Cortex of kidney (tissue), 1 donor: ENCODE results near the gene FBH1.
"Not testable (repeated sequence)": the region's sequence is repeated elsewhere in the genome, so short reads cannot be mapped to it uniquely, and the experiment has no call there.

Experiments used
- DNase-seq: peaks from one replicate; lab custom pipeline; 2025; lab: John Stamatoyannopoulos, UW

Gene FBH1

DNA sequence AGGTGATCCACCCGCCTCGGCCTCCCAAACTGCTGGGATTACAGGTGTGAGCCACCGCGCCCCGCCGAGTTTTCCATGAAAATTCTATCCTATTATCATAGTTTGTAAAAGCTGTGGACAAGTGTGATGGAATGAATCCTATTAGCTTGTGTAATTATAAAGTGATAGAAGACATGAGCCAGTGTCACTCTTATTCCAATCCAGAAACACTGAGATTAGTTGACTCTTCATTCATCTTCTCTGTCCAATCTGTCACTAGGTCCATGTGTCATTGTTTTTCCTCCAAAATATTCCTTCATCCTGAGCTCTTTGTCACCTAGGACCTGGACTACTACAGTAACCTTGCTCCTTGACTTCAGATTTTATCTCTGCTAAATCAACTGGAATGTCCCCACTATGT lies 13.5 kb downstream of the FBH1 start:
- DNase-seq, result no peak

DNA sequence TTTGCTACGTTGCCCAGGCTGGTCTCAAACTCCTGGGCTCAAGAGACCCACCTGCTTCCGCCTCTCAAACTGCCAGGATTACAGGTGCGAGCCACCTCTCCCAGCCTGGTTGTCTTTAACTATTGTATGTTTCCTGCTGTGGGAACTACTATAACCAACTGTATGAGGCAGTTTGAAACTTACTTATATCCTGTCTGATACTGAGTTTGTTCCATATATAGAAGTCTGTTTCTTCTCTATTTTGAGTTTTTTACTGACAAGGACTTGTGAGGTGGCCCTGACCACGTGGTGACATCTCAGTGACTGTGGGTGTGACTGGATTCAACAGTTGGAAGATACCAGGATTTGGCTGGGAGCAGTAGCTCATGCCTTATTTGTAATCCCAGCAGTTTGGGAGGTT lies 14.2 kb downstream of the FBH1 start:
- no peak for DNase-seq

DNA sequence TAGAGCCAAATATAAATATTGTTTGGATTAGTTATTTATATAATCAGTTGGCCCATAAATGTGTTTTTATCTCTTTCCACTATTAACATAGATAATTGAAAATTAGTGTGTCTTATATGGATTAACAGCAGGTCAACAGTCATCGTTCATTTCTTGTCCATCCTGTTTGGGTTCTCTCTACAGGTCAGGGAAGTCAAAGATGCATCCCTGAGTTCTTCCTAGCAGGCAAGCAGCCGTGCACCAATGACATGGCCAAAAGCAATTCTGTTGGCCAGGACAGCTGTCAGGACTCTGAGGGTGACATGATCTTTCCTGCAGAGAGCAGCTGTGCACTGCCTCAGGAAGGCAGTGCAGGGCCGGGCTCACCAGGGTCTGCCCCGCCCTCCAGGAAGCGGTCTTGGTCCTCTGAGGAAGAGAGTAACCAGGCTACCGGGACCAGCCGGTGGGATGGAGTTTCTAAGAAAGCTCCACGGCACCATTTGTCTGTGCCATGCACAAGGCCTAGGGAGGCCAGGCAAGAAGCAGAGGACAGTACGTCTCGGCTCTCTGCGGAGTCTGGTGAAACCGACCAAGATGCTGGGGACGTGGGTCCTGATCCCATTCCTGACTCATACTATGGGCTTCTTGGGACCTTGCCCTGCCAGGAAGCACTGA lies 15.9 kb downstream of the FBH1 start:
- no peak for DNase-seq

DNA sequence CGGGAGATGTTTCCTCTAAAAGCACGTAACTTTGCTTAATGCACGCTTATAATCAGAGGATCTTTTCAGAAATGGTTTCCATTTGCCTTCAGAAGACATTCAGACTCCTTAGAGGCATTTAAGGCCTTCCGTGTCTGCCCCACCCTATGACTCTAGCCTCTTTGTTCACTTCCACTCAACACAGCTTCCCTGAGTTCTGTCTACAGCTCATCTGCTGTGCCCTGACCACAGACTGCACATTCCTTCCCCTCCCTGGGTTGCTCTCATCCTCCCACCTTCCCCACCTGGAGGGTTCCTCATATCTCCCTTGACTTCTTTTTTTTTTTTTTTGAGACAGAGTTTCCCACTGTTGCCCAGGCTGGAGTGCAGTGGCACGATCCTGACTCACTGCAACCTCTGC lies 16.6 kb downstream of the FBH1 start:
- DNase-seq, result no peak

DNA sequence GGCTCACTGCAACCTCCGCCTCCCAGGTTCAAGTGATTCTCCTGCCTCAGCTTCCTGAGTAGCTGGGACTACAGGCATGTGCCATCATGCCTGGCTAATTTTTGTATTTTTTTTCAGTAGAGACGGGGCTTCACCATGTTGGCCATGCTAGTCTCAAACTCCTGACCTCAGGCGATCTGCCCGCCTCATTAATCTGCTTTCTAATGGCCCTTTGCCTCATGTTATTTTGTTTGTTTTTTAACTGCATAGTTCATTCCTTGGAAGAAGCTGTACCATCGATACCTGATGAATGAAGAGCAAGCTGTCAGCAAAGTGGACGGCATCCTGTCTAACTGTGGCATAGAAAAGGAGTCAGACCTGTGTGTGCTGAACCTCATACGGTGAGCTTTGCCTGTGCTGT lies 18.6 kb downstream of the FBH1 start:
- DNase-seq, result not testable (repeated sequence)

DNA sequence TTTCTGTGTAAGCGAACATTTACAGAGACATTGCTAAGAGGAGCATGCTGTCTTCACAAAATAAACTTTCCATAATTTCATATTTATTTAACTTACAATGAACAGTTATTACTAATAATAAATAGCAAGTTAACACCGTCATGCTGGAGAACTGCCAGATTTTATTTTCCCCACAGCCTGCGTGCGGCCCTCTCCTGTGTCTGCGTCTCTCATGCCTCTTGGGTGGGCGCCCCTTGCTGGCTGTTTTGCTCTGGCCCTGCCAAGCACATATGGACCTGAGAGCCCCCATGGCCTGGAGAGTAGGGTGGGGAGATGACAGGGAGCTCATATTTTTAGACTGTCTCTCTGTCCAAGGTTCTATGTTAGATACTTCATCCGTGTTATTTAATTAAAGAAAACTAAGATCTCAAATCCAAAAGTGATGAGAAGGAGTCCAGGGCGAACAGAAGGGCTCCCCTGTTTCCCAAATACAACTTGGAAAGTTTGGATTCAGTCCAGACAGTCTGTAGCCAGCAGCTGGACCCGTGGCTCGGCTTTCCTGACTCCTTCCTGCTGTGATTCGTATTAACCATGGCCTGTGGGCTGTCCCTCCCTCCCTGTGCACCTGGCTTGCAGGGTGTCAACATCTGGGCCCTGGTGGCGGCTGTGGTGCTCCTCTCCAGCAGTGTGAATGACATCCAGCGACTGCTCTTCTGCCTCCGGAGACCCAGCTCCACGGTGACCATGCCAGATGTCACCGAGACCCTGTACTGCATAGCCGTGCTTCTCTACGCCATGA lies 20.5 kb downstream of the FBH1 start:
- no peak for DNase-seq

DNA sequence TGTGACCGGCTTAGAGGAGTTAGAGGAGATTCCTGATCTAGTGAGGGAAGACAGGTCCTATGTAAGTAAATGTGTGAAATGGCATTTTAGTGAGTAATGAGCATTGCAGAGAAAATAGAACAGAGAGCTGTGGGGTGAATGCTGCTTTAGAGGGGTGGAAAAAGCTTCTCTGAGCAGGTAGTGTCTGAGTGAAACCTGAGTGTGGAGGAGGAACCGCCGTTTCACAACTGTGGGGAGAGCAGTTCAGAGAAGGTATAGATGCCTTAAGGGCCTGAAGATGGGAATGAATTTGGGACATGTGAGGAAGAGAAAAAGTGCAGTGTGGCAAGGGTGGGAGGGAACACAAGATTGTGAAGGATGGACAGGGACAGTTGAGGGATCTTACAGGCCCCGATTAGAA lies 21.6 kb downstream of the FBH1 start:
- DNase-seq, result no peak

DNA sequence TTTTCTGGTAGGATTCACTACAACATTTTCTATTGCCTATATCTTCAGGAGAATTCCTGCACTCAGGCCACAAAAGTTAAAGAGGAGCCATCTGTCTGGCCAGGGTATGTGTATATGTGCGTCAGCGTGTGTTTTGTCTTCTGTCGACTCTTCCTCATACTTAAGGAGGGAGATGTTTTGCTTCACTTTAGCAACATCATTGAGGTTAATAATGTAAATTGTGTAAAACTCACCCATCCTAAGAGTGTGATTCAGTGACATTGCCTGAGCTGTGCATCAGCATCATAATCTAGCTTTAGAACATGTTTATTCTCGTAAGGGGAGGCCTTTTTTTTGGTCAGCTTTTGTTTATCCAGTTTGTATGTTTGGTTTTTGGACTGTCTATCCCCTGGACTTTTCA lies 23.7 kb downstream of the FBH1 start:
- no peak for DNase-seq

DNA sequence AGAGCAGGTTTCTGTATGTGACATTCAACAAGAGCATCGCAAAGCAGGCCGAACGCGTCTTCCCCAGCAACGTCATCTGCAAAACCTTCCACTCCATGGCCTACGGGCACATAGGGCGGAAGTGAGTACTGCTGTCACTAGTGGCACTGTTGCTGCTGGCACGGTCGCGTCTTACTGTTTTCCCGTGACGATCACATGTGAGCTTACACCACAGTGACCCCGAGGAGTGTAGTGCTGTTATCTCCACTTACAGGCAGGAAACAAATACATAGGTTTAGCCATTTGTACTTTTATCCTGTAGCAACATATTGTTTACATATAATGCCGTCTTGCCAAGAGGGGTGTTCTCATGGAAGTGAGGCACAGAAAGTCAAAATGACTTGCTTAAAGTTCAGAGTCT lies 25.4 kb downstream of the FBH1 start:
- DNase-seq, result no peak

DNA sequence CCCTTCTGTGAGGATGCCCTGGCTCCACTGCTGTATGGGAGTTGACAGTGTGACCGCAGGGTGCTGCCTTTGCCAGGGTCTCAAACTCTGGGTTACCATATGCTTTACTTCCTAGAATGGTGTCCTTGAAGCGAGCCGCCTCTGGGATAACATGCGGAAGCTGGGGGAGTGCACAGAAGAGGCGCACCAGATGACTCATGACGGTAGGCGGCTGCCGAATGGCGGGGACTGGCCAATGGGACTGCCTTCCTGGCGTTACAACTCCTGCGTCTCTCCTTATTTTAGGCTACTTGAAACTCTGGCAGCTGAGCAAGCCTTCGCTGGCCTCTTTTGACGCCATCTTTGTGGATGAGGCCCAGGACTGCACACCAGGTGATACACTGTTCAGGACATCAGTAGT lies 27.3 kb downstream of the FBH1 start:
- DNase-seq, result no peak

DNA sequence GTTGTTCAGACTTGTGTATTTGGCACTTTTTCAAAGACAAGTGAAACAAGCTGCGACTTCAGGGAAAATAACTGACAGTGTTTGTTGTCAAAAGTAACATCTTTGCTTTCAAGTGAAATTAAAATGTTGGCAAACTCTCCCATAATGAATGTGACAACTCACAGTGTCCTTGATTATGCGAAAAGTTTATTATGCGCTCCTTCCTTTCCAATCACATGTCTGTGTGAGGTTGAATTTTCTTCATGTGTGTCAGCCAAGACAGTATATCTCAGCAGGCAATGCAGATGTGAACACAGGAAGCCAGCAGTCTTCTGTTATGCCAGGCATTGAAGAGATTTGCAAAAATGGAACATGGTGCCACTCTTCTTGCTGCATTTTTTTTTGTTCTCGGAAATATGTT lies 28.7 kb downstream of the FBH1 start:
- DNase-seq, result no peak

DNA sequence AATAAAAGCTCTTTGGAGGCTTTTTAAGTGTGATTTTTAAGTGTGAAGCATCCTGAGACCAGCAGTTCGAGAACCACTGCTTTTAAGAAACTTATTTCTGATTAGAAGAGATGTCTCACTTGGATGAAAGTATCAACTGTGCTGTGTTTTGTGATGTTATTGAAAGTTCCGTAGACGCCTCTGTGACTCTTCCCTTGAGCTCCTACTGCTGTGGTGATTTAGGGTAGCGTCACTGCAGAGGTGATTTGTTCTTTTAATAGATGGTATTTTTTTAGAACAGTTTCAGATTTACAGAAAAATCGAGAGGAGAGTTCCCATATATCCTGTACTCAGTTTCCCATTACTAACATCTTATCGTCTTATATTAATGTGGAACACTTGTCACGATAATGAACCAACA lies 29.5 kb downstream of the FBH1 start:
- no peak for DNase-seq

DNA sequence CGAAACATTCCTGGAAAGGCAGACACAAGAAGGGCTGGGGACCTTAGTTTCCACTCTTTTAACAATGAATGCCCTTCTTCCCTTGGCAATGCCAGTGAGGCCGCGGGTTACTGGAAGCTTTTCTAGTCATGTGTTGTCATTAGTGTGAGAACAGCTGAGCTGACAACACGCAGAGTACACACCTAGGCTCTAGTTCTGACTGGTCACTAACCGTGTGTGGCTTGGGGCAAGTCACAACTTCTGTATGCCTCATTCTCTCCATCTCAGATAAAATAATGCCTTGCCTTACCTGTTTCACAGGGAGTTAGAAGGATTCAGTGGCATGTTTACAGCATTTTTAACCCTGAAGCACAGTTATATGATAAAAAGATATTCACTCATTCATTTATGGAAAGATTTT lies 31.7 kb downstream of the FBH1 start:
- DNase-seq, result no peak

DNA sequence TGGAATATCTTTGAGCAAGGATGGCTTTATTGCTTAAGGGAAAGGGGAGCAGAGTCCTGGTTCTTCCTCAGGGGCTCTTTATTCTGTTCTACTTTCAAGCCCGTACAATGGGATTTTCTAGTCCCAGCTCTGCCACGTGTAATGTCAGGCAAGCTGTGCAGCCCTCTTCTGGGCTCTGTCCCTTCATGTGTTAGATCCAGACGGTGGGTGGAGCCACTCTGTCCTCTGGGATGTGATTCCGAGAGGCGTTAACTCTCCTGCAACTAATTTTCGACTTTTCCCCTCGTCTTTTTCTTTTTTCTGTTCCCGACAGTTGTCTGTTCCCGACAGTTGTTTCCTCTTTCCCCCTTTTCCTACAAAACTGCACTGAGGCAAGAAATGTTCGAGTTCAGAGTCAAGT lies 34.8 kb downstream of the FBH1 start:
- no peak for DNase-seq

DNA sequence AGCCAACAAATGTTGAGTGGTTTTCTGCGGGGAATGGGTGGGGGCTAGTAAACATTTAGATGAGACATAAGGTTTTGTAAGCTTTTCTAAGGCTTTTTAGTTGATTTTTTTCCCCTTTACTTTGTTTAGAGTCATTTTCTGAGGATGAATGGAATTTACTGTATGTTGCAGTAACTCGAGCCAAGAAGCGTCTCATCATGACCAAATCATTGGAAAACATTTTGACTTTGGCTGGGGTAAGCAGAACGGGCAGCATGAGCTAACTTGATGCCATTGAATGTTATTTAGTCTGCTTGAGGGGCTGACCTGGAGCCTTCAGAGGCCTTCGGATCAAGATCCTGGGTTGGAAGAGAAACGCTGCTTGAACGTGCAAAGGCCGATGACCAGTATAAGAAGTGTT lies 37.3 kb downstream of the FBH1 start:
- DNase-seq, result no peak

DNA sequence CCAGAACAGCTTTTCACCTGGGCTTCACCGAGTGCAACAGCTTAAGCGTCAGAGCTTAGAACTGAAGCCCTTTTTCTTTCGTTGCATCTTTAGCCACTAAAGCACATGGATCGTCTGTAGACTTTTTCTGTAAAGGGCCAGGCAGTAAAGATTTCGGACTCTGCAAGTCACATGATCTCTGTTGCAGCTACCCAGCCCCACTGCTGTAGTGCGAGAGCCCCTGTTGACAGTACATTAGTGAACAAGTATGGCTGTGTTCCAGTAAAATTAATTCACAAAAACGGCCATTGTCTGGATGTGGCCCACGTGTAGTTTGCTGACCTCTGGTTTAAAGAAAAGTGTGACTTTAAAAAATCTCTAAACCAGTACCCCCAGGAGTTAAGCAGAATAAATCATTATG lies 39.4 kb downstream of the FBH1 start:
- DNase-seq, result no peak

DNA sequence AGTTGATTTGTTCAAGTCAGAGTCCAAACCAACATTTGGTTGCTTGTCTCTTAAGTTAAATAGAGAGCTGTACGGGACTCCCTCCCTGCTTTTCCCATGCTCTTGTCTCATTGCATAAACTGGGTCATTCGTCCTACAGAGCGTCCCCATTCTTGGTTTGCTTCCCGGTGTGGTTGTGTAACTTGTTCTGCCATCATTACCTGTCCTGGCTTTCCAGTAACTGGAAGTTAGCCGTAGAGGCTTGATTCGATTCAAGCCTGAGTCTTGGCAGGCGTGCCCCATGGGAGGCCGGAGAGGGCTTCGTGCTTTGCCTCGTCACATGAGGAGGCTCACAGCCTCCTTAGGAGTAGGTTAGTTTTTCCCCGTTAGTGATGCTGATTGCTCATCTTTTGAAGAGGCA lies 40.2 kb downstream of the FBH1 start:
- DNase-seq, result no peak

DNA sequence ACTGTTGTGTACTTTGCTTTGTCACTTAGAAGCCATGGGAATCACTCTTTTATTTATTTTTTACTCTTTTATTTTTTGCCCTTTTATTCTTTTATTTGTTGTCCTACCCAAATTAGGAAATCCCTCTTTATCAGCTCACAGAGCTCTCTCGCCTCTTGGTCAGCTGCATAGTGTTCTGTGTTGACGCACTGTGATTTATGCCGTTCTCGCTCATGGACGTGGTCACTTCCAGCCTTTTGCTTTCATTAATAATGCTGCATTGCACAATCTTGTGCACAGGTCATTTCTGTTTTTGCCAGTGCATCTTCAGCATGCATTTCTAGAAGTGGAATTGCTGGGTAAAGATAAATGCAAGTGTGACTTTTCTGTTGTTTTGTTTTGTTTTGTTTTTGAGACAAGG lies 42.3 kb downstream of the FBH1 start:
- DNase-seq, result no peak

DNA sequence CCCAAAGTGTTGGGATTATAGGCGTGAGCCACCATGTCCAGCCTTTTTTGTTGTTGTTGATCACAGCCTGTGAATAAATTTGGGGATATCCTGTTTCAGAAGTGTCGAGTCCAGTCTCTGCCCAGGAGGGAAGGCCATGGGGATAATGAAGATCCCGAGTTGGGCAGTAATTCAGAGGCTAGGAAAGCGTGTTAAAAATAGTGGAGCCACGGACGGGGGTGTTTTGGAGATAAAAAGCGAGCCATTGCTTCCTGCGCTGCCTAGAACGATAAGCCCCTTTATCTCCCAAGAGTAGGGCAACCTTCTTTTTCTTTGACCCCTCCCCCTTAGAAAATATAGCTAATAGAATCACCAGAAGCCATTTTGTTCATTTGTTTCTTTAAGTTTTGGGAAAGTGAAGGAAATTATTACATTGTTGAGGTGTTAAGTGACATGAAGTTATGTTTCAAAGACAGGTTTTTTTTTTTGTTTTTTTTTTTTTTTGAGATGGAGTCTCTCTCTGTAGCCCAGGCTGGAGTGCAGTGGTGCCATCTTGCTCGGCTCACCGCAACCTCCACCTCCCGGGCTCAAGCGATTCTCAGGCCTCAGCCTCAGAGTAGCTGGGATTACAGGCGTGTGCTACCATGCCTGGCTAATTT lies 44.0 kb downstream of the FBH1 start:
- no peak for DNase-seq

DNA sequence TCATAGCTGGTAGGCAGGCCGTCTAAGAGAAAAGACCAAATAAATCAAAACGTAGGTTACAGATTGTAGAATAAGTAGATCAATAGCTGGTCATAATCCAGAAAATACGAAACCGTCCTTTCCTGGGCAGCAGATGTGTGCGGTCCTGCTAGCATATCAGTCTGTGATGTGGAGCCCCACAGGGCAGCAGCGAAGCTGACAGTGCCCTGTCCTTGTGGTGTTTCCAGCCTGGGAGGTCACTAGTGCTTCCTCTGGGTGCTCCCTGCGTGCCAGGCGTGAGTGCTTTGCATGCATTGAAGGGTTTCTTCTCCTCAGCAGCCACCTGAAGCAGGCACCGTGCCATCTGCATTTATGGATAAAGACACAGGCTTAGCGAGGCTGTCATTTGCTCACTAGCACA lies 45.6 kb downstream of the FBH1 start:
- DNase-seq, result no peak

DNA sequence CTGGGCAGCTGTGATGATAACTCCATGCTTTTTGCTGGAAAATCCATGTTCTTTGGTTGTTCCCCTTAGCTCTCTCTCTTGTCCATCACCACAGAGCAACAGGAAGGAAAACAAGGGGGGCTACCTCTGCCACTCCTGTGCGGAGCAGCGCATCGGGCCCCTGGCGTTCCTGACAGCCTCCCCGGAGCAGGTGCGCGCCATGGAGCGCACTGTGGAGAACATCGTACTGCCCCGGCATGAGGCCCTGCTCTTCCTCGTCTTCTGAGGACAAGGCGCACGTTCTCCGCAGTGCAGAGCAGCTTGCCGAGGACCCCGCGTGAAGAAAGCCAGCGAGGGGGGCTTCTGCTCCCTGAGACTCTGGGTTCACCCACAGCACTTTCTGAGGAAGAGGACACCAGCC lies 47.0 kb downstream of the FBH1 start:
- DNase-seq, result no peak

DNA sequence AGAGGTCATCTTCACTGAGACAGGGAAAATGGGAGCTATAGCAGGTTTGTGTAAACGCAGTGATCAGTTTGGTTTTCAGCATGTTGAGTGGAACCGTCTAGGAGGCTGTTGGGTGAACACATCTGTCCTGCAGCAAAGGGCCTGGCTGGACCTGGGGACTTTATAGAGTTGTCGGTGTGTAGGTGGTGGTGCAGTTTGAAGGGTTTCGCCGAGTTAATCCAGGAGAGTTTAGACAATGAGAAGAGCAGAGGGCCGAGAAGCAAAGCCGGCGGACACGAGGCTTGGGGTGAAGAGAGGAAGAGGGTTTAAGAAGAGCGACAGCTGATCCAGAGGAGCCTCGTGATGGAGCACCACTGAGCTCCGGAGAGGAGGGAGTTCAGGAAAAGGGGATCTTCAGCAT lies 48.2 kb downstream of the FBH1 start:
- DNase-seq, result no peak

DNA sequence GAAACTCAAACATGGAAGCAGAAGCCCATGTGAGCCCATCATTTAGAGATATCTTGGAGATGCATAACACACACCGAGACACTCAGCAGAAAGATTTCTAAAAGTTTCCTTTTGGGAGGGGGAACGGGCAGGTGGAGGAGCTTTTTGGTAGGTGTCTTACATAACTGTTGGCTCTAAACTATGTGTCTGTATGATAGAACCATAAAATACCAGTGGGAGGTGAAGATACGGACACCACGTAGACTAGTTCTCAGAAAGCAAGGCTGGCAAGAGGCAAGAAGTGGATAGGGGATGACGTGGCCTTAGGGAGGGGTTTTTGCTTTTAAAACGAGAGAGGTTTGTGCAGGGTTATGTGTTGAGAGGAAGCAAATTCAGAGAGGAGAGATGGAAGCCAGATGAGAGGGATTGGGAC lies 50.8 kb downstream of the FBH1 start:
- DNase-seq, result no peak

DNA sequence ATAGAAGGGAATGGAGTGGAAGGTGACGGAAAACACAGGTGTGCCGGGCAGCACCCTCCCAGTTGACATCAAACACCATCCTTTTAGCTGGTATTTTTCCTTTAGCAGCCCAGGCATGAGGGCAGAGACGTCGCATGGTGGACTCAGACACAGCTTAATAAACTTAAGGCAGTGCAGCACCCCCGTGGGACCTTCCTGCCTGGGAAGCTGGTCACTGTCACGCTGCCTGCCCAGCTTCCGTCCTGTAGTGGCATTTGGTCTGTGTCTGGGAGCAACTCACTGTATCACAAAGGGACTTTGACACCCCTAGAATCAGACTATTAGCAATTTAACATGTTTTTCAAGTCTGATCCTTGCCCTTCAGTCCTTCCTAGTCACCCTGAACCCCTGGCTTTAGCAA lies 51.5 kb downstream of the FBH1 start:
- no peak for DNase-seq
